Osteocyte (in vitro differentiated cells): ENCODE measurements around the gene C3orf49. TPM values are rescaled to one million over a fixed set of nuclear protein-coding genes. Genes with fewer than 3 reads are reported as not detected.

ENCODE experiments used
- DNase-seq: peaks from one replicate; pipeline ENCODE4 v3.0.0; 2021; ENCODE audit warnings: mixed read lengths; ENCODE audit not compliant: unreplicated experiment; ENCODE audit errors: extremely low spot score
- H3K27ac Mint-ChIP-seq: one replicate; pipeline ENCODE4 v1.8.0; 2021; ENCODE audit warnings: mild to moderate bottlenecking, mixed read lengths; ENCODE audit not compliant: unreplicated experiment
- H3K27me3 Mint-ChIP-seq: one replicate; pipeline ENCODE4 v1.8.0; 2021; ENCODE audit warnings: mixed read lengths; ENCODE audit not compliant: unreplicated experiment
- H3K36me3 Mint-ChIP-seq: one replicate; pipeline ENCODE4 v1.8.0; 2021; ENCODE audit warnings: mixed read lengths; ENCODE audit not compliant: unreplicated experiment
- H3K4me1 Mint-ChIP-seq: one replicate; pipeline ENCODE4 v1.8.0; 2021; ENCODE audit warnings: mixed read lengths; ENCODE audit not compliant: unreplicated experiment
- H3K4me3 Mint-ChIP-seq: one replicate; pipeline ENCODE4 v1.8.0; 2021; ENCODE audit warnings: mild to moderate bottlenecking, moderate library complexity, mixed read lengths; ENCODE audit not compliant: unreplicated experiment
- H3K9me3 Mint-ChIP-seq: one replicate; pipeline ENCODE4 v1.8.0; 2021; ENCODE audit warnings: mixed read lengths; ENCODE audit not compliant: unreplicated experiment
- CTCF ChIP-seq: fragments of 200-600 bp; sonication (generic); IDR thresholded peaks from 2 replicates; pipeline ENCODE4 v1.5.0; 2021; ENCODE audit warnings: antibody characterized with exemption, mild to moderate bottlenecking, moderate library complexity
- total RNA-seq: library from RNA; stranded (reverse); gene quantifications from 2 replicates; pipeline ENCODE4 v1.2.1, GENCODE V29; 2021

Gene C3orf49
- total RNA-seq, 1 donor from 2014 or later: not detected

- Mint-ChIP-seq H3K27me3 (no peaks in the 10 kb centered on the region), H3K4me3 (no peak overlapping the region), H3K27ac (no peak overlapping the region), H3K36me3 (peaks cover 2% of the 10 kb centered on the region), H3K9me3 (no peaks in the 10 kb centered on the region), H3K4me1 (no peaks in the 10 kb centered on the region)
- TF ChIP-seq CTCF: no peak
- no peak for DNase-seq
Observed at GRCh38 chr3:63845215-63845614, 26.1 kb downstream of the C3orf49 start.

GRCh38 chr3:63847718-63848450 lies 28.8 kb downstream of the C3orf49 start:
- H3K4me3 Mint-ChIP-seq: no peak overlapping the region
- H3K36me3 Mint-ChIP-seq: peaks cover 10% of the 10 kb centered on the region
- no peak overlapping the region for H3K27ac Mint-ChIP-seq
- no peaks in the 10 kb centered on the region for H3K9me3 Mint-ChIP-seq
- DNase-seq: no peak
- no peaks in the 10 kb centered on the region for H3K27me3 Mint-ChIP-seq
- no peak for TF ChIP-seq CTCF
- no peaks in the 10 kb centered on the region for H3K4me1 Mint-ChIP-seq

- Mint-ChIP-seq H3K9me3 (no peaks in the 10 kb centered on the region), H3K27me3 (no peaks in the 10 kb centered on the region), H3K27ac (no peak overlapping the region), H3K36me3 (peaks cover 10% of the 10 kb centered on the region), H3K4me1 (no peaks in the 10 kb centered on the region), H3K4me3 (no peak overlapping the region)
- no peak for TF ChIP-seq CTCF
- no peak for DNase-seq
Observed at GRCh38 chr3:63849175-63849574, 30.1 kb downstream of the C3orf49 start.

- no peak for TF ChIP-seq CTCF
- no peaks in the 10 kb centered on the region for H3K27me3 Mint-ChIP-seq
Observed at GRCh38 chr3:63851287-63851686, 32.2 kb downstream of the C3orf49 start.

GRCh38 chr3:63853106-63853505 lies 34.0 kb downstream of the C3orf49 start:
- Mint-ChIP-seq H3K4me3 (no peak overlapping the region), H3K36me3 (peaks cover 10% of the 10 kb centered on the region)

More at GRCh38 chr3:63851287-63851686, 32.2 kb downstream of the C3orf49 start:
- Mint-ChIP-seq H3K36me3 (peaks cover 10% of the 10 kb centered on the region), H3K27ac (no peak overlapping the region), H3K4me3 (no peak overlapping the region), H3K4me1 (no peaks in the 10 kb centered on the region), H3K9me3 (no peaks in the 10 kb centered on the region)
- DNase-seq: no peak

More at GRCh38 chr3:63853106-63853505, 34.0 kb downstream of the C3orf49 start:
- Mint-ChIP-seq H3K9me3 (no peaks in the 10 kb centered on the region), H3K27me3 (no peaks in the 10 kb centered on the region), H3K4me1 (peaks cover 10% of the 10 kb centered on the region), H3K27ac (no peak overlapping the region)
- no peak for TF ChIP-seq CTCF
- DNase-seq: no peak
